Retinal pigment epithelial cell (primary cell): Measurements from ENCODE around the gene TRIO.

Experiments
- DNase-seq: peaks from one replicate; pipeline ENCODE4 v3.0.0-alpha.2; 2010; ENCODE audit warnings: low read depth
- H3K4me3 ChIP-seq: 2 replicates; pipeline ENCODE4 v1.5.1; 2011; ENCODE audit warnings: mild to moderate bottlenecking, low read length, control low read depth, moderate library complexity
- TF ChIP-seq, protein P1 (sequence below): conservative IDR thresholded peaks from 2 replicates; pipeline ENCODE4 v1.5.1; 2011; ENCODE audit warnings: low read depth, low read length, control low read depth, inconsistent platforms

TRIO gene

DNA sequence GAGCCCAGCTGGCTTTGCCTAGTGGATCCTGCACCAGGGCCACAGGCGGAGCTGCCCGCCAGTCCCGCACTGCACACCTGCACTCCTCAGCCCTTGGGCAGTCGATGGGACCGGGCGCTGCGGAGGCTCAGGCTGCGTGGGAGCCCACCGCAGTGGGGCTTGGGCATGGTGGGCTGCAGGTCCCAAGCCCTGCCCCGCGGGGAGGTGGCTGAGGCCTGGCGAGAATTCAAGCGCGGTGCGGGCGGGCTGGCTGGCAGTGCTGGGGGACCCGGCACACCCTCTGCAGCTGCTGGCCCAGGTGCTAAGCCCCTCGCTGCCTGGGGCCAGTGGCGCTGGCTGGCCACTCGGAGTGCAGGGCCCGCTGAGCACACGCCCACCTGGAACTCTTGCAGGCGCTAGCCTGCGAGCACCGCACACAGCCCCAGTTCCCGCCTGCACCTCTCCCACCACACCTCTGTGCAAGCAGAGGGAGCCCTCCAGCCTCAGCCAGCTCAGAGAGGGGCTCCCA, 312.7 kb downstream of the TRIO start:
- no peak overlapping the region for H3K4me3 ChIP-seq
- no peak for DNase-seq
- TF ChIP-seq, protein P1, sequence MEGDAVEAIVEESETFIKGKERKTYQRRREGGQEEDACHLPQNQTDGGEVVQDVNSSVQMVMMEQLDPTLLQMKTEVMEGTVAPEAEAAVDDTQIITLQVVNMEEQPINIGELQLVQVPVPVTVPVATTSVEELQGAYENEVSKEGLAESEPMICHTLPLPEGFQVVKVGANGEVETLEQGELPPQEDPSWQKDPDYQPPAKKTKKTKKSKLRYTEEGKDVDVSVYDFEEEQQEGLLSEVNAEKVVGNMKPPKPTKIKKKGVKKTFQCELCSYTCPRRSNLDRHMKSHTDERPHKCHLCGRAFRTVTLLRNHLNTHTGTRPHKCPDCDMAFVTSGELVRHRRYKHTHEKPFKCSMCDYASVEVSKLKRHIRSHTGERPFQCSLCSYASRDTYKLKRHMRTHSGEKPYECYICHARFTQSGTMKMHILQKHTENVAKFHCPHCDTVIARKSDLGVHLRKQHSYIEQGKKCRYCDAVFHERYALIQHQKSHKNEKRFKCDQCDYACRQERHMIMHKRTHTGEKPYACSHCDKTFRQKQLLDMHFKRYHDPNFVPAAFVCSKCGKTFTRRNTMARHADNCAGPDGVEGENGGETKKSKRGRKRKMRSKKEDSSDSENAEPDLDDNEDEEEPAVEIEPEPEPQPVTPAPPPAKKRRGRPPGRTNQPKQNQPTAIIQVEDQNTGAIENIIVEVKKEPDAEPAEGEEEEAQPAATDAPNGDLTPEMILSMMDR: no peak

- H3K4me3 ChIP-seq: no peak overlapping the region
- DNase-seq: no peak
- TF ChIP-seq, protein P1: no peak
Measured at GRCh38 chr5:14457476-14457875, 314.3 kb downstream of the TRIO start.

- H3K4me3 ChIP-seq: no peak overlapping the region
- no peak for DNase-seq
- TF ChIP-seq, protein P1: no peak
Measured at GRCh38 chr5:14458414-14458813, 315.3 kb downstream of the TRIO start.

- TF ChIP-seq, protein P1: no peak
- no peak overlapping the region for H3K4me3 ChIP-seq
- no peak for DNase-seq
Measured at GRCh38 chr5:14460844-14461398, 317.8 kb downstream of the TRIO start.

GRCh38 chr5:14462681-14463080, 319.5 kb downstream of the TRIO start:
- no peak for DNase-seq
- TF ChIP-seq, protein P1: no peak

DNA sequence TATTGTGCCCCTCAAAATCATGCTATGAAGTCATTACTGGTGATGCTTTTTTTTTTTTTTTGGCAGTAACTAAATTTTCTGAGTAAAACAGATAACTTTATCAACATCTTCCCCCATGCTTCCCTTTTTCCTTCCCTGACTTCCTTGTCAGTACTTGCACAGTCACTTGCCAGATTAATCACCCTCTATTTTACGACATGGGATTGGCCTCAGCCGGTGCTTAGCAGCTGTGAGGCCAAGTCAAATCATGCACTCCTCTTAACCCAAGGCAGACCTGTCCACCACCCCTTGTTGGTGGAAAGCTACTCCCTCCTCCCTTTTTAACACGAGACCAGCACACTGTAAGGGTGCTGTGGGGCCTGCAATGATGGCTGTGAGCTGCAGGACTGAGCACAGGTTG, 320.5 kb downstream of the TRIO start:
- DNase-seq: no peak
- TF ChIP-seq, protein P1: no peak
- H3K4me3 ChIP-seq: no peak overlapping the region

More at GRCh38 chr5:14462681-14463080, 319.5 kb downstream of the TRIO start:
- H3K4me3 ChIP-seq: no peak overlapping the region

DNA sequence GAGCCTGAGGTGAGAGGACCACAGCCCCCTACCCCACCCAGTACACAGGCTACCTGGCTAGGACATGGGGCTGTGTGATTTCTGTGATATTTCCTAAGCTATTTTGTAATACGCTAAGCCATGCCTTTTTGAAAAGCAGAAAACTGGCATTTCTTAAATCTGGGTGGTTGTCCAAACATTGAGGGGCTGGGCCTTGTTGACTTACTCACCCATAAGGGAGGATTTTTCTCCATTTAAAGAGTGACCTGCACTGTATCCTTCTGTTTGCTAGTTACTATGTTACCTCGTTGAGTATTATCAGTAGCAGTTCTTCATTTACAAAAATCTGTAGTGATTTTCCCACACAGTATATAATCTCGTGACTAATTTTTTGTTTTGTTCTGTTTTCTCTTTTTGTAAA, 321.0 kb downstream of the TRIO start:
- TF ChIP-seq, protein P1: no peak
- no peak for DNase-seq
- no peak overlapping the region for H3K4me3 ChIP-seq
